ENCODE data around the gene ST14.
"Not testable (repeated sequence)": the region's sequence is repeated elsewhere in the genome, so short reads cannot be mapped to it uniquely, and the experiment has no call there.

- not testable (repeated sequence) for TF ChIP-seq CTCF (IDR thresholded peaks at IDR 0.05); EZH2 (IDR thresholded peaks at IDR 0.05; ENCODE audit: borderline replicate concordance, insufficient read depth, low read depth, low read length, poor library complexity, severe bottlenecking)
Measured at GRCh38 chr11:130245375-130245774, 85.8 kb downstream of the ST14 start.
